Right kidney (tissue), 1 donor: ENCODE data around the gene C17orf107.

Experiments
- DNase-seq: peaks from one replicate; pipeline ENCODE4 v3.0.0-alpha.2; 2016

The C17orf107 gene

GRCh38 chr17:4949321-4950074 is 50.2 kb downstream of the C17orf107 start:
- DNase-seq = peak; percentile 79

- DNase-seq = peak; percentile 78
Measured at GRCh38 chr17:4950075-4950745, 50.9 kb downstream of the C17orf107 start.

DNA sequence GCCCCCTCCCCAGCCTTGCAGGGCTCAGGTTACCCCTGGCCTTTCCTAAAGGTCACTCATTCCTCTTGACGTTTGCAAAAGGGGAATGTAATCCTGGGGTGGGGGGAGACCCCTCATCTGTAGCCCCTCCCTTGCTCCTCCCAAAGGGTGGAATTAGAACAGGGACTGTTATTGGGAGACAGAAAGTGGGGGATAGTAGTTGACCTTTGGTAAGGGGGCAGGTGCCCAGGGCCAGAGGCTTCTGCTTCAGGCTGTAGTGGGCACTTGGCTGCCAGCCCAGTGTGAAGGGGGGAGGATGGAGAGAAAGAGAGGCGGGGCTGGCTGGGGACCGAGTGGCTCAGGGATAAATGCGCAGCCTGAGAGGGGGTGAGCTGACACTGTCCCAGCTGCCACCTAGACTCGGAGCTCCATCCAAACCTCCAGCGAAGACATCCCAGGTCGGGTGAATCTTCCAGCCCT is 51.4 kb downstream of the C17orf107 start, which contains the start of gene ENO3:
TSS of gene ENO3 (plus strand) at position 374 of the 459 bp plus-strand sequence. CDS start 711 bp downstream, outside the sequence.
- no peak for DNase-seq

- DNase-seq = no peak
Measured at GRCh38 chr17:4951486-4951885, 52.1 kb downstream of the C17orf107 start.
